Loucy (cell line): Measurements from ENCODE around the gene ORC6.

Source experiments
- EZH2phosphoT487 ChIP-seq: fragments of 200-600 bp; IDR thresholded peaks from 2 replicates; pipeline ENCODE4 v1.6.1; 2018; ENCODE audit warnings: antibody characterized with exemption, mild to moderate bottlenecking, moderate library complexity, borderline replicate concordance
- TF ChIP-seq, protein P1 (sequence below): fragments of 200-600 bp; sonication (generic); conservative IDR thresholded peaks from 2 replicates; pipeline ENCODE4 v1.5.1; 2014; ENCODE audit warnings: mild to moderate bottlenecking, antibody characterized with exemption, low read length

DNA sequence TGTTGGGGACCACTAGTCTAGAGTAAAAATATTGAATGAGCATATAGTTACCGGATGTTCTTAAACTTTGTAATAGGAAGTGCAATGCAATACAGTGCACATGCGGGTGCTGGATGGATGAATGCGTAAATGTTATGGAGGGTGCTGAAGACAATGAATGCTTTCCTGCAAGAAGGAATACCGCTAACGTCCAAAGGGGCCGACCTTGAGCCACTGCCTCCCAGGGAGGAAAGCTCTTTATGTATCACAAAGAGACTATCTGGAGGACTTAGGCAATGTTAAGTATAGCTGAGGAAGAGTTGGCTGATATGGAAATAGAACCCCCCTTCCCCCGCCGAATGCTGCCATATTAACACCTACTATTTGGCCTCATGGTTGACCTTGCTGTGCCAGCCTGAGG lies 40.8 kb upstream of the ORC6 start:
- TF ChIP-seq EZH2phosphoT487: no peak
- TF ChIP-seq, protein P1, sequence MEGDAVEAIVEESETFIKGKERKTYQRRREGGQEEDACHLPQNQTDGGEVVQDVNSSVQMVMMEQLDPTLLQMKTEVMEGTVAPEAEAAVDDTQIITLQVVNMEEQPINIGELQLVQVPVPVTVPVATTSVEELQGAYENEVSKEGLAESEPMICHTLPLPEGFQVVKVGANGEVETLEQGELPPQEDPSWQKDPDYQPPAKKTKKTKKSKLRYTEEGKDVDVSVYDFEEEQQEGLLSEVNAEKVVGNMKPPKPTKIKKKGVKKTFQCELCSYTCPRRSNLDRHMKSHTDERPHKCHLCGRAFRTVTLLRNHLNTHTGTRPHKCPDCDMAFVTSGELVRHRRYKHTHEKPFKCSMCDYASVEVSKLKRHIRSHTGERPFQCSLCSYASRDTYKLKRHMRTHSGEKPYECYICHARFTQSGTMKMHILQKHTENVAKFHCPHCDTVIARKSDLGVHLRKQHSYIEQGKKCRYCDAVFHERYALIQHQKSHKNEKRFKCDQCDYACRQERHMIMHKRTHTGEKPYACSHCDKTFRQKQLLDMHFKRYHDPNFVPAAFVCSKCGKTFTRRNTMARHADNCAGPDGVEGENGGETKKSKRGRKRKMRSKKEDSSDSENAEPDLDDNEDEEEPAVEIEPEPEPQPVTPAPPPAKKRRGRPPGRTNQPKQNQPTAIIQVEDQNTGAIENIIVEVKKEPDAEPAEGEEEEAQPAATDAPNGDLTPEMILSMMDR: no peak
